ENCODE data around the gene KCND2. TPM values are rescaled to one million over a fixed set of nuclear protein-coding genes. Genes with fewer than 3 reads are reported as not detected.
A peak's percentile ranks its signal among the peaks of the same experiment; 100 is the strongest.

Gene KCND2
- total RNA-seq, 1 donor from 2014 or later: 2.9 TPM

- Histone ChIP-seq H3K9me3 (ENCODE audit: low read depth) (peaks cover 14% of the 10 kb centered on the region), H2AFZ (replicated peaks) (no peak overlapping the region), H3K79me2 (ENCODE audit: low read depth) (no peaks in the 10 kb centered on the region), H3F3A (ENCODE audit: low read depth) (no peaks in the 10 kb centered on the region), H3K4me1 (no peaks in the 10 kb centered on the region), H4K20me1 (ENCODE audit: low read depth) (no peaks in the 10 kb centered on the region), H3K4me3 (no peak overlapping the region), H3K36me3 (no peaks in the 10 kb centered on the region), H3K27ac (no peak overlapping the region), H3K27me3 (no peaks in the 10 kb centered on the region), H3K9ac (no peak overlapping the region), H3K4me2 (no peak overlapping the region)
- DNase-seq (ENCODE audit: low spot score): no peak
- H3K27me3 Mint-ChIP-seq (ENCODE audit: insufficient read depth, low read depth): peaks cover 2% of the 10 kb centered on the region
- H3K4me1 Mint-ChIP-seq: no peaks in the 10 kb centered on the region
- TF ChIP-seq, protein P1, sequence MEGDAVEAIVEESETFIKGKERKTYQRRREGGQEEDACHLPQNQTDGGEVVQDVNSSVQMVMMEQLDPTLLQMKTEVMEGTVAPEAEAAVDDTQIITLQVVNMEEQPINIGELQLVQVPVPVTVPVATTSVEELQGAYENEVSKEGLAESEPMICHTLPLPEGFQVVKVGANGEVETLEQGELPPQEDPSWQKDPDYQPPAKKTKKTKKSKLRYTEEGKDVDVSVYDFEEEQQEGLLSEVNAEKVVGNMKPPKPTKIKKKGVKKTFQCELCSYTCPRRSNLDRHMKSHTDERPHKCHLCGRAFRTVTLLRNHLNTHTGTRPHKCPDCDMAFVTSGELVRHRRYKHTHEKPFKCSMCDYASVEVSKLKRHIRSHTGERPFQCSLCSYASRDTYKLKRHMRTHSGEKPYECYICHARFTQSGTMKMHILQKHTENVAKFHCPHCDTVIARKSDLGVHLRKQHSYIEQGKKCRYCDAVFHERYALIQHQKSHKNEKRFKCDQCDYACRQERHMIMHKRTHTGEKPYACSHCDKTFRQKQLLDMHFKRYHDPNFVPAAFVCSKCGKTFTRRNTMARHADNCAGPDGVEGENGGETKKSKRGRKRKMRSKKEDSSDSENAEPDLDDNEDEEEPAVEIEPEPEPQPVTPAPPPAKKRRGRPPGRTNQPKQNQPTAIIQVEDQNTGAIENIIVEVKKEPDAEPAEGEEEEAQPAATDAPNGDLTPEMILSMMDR (IDR thresholded peaks at IDR 0.05): no peak
- no peak for TF ChIP-seq EZH2 (IDR thresholded peaks at IDR 0.05)
- no peak for TF ChIP-seq EZH2phosphoT487 (IDR thresholded peaks at IDR 0.05)
- peaks cover 2% of the 10 kb centered on the region for H3K36me3 Mint-ChIP-seq
- no peak overlapping the region for H3K27ac Mint-ChIP-seq
- no peak overlapping the region for H3K4me3 Mint-ChIP-seq
- H3K9me3 Mint-ChIP-seq: peaks cover 22% of the 10 kb centered on the region
Measured at GRCh38 chr7:120452665-120453064, 179.7 kb downstream of the KCND2 start.

DNA sequence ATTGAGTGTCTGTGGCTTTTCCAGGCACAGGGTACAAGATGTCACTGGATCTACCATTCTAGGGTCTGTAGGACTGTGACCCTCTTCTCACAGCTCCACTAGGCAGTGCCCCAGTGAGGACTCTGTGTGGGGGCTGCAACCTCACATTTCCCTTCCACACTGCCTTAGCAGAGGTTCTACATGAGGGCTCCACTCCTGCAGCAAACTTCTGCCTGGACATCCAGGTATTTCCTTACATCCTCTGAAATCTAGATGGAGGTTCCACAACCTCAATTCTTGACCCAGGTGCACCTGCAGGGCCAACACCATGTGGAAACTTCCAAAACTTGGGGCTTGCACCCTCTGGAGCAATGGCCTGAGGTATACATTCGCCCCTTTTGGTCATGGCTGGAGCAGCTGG is 183.7 kb downstream of the KCND2 start:
- peaks cover 14% of the 10 kb centered on the region for H3K9me3 ChIP-seq (ENCODE audit: low read depth)
- Mint-ChIP-seq H3K27ac (no peak overlapping the region), H3K4me1 (peaks cover 3% of the 10 kb centered on the region), H3K27me3 (ENCODE audit: insufficient read depth, low read depth) (peaks cover 2% of the 10 kb centered on the region), H3K36me3 (peaks cover 2% of the 10 kb centered on the region), H3K4me3 (no peak overlapping the region), H3K9me3 (peaks cover 23% of the 10 kb centered on the region)
- no peaks in the 10 kb centered on the region for H3K79me2 ChIP-seq (ENCODE audit: low read depth)
- no peaks in the 10 kb centered on the region for H3K36me3 ChIP-seq
- H4K20me1 ChIP-seq (ENCODE audit: low read depth): no peaks in the 10 kb centered on the region
- H3K4me2 ChIP-seq: no peak overlapping the region
- H3K27ac ChIP-seq: no peak overlapping the region
- TF ChIP-seq EZH2 (IDR thresholded peaks at IDR 0.05): no peak
- TF ChIP-seq, protein P1 (IDR thresholded peaks at IDR 0.05): no peak
- TF ChIP-seq EZH2phosphoT487 (IDR thresholded peaks at IDR 0.05): no peak
- H3K4me3 ChIP-seq: no peak overlapping the region
- no peaks in the 10 kb centered on the region for H3K27me3 ChIP-seq
- H3F3A ChIP-seq (ENCODE audit: low read depth): no peaks in the 10 kb centered on the region
- H3K9ac ChIP-seq: no peak overlapping the region
- peaks cover 7% of the 10 kb centered on the region for H3K4me1 ChIP-seq
- no peak for DNase-seq (ENCODE audit: low spot score)
- H2AFZ ChIP-seq (replicated peaks): no peak overlapping the region

DNA sequence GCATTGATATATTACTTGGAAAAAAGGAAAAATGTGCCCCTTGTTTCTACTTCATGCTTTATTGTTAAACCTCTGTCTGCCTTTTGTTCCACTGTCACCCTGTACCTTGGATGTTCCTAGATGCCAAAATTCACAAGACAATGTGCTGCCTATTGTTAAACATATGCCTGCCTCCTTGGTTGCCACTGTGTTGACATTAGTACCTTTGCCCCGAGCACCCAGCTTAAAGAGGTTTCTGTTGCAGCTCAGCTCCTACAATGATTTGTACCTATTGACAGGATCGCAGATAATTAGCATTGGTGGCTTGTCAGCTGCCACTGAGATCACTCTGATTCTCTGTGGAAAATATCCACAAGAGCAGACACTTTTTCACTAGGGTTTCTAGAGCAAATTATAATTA is 188.0 kb downstream of the KCND2 start:
- H3K4me1 ChIP-seq: peaks cover 7% of the 10 kb centered on the region
- H3K27me3 ChIP-seq: no peaks in the 10 kb centered on the region
- H3K4me3 ChIP-seq: no peak overlapping the region
- H2AFZ ChIP-seq (replicated peaks): no peak overlapping the region
- Mint-ChIP-seq H3K4me1 (peaks cover 3% of the 10 kb centered on the region), H3K4me3 (no peak overlapping the region), H3K36me3 (peaks cover 2% of the 10 kb centered on the region), H3K27ac (no peak overlapping the region), H3K27me3 (ENCODE audit: insufficient read depth, low read depth) (no peaks in the 10 kb centered on the region), H3K9me3 (peaks cover 12% of the 10 kb centered on the region)
- H3K9me3 ChIP-seq (ENCODE audit: low read depth): peaks cover 7% of the 10 kb centered on the region
- no peak overlapping the region for H3K9ac ChIP-seq
- peak; percentile 25 for DNase-seq (ENCODE audit: low spot score)
- no peaks in the 10 kb centered on the region for H4K20me1 ChIP-seq (ENCODE audit: low read depth)
- H3F3A ChIP-seq (ENCODE audit: low read depth): no peaks in the 10 kb centered on the region
- H3K4me2 ChIP-seq: no peak overlapping the region
- no peak overlapping the region for H3K27ac ChIP-seq
- no peaks in the 10 kb centered on the region for H3K79me2 ChIP-seq (ENCODE audit: low read depth)
- H3K36me3 ChIP-seq: no peaks in the 10 kb centered on the region
- TF ChIP-seq EZH2 (IDR thresholded peaks at IDR 0.05): no peak
- TF ChIP-seq EZH2phosphoT487 (IDR thresholded peaks at IDR 0.05): no peak
- TF ChIP-seq, protein P1 (IDR thresholded peaks at IDR 0.05): no peak
